Gastroesophageal sphincter (tissue), 4 donors: ENCODE results near the gene ACBD5. TPM values are rescaled to one million over a fixed set of nuclear protein-coding genes. Genes with fewer than 3 reads are reported as not detected.

Experiments used
- ATAC-seq: fragments of 150-250 bp; one replicate; pipeline ENCODE4 v1.9.1; 2016; ENCODE audit warnings: mild to moderate bottlenecking, moderate library complexity
- H3K27ac ChIP-seq, 4 donors: fragments of 200-600 bp; sonication (generic) in 3 of 4; 1 replicate in 3 of 4; 2 replicates in 1 of 4; pipeline ENCODE4 v1.5.1; 2016 to 2019
- H3K27me3 ChIP-seq: fragments of 200-600 bp; sonication (generic); one replicate; pipeline ENCODE4 v1.5.1; 2019
- H3K36me3 ChIP-seq, 2 donors: fragments of 200-600 bp; sonication (generic); one replicate each; pipeline ENCODE4 v1.5.1; 2019; ENCODE audit warnings: control low read depth in 1 of 2
- H3K4me1 ChIP-seq, 3 donors: fragments of 200-600 bp; sonication (generic); 1 replicate in 2 of 3; 2 replicates in 1 of 3; pipeline ENCODE4 v1.5.1; 2016 to 2019; ENCODE audit warnings: control low read depth in 2 of 3
- H3K4me3 ChIP-seq, 2 donors: fragments of 200-600 bp; sonication (generic); one replicate each; pipeline ENCODE4 v1.5.1; 2019; ENCODE audit warnings: mild to moderate bottlenecking in 1 of 2, moderate library complexity in 1 of 2
- H3K9me3 ChIP-seq, 3 donors: fragments of 200-600 bp; sonication (generic); one replicate each; pipeline ENCODE4 v1.5.1; 2017 to 2019; ENCODE audit warnings: control low read depth in 2 of 3
- CTCF ChIP-seq, 4 experiments: fragments of 200-600 bp in 2 of 4; fragments of 450-650 bp in 2 of 4; sonication (generic) in 1 of 4; IDR thresholded peaks; one replicate each; pipeline ENCODE4 v1.5.1; 2017 to 2019; ENCODE audit warnings: antibody characterized with exemption in 4 of 4, mild to moderate bottlenecking in 2 of 4, moderate library complexity in 2 of 4
- EP300 ChIP-seq: sonication (generic); formaldehyde crosslinking; IDR thresholded peaks from one replicate; pipeline ENCODE4 v1.6.1; 2017; ENCODE audit warnings: antibody characterized with exemption, mild to moderate bottlenecking
- POLR2A ChIP-seq, 2 donors: fragments of 450-650 bp; IDR thresholded peaks; one replicate each; pipeline ENCODE4 v1.6.1; 2017; ENCODE audit warnings: antibody characterized with exemption in 2 of 2, mild to moderate bottlenecking in 2 of 2, moderate library complexity in 1 of 2
- POLR2AphosphoS5 ChIP-seq: sonication (generic); formaldehyde crosslinking; IDR thresholded peaks from one replicate; pipeline ENCODE4 v1.6.1; 2017; ENCODE audit warnings: antibody characterized with exemption
- WGBS, 2 donors: methylation state at CpG; one replicate each; pipeline ENCODE4 v1.1.5; 2018; ENCODE audit warnings: low coverage in 1 of 2; 5-methylcytosine and 5-hydroxymethylcytosine counted together
- total RNA-seq, 4 donors: library from RNA; depleted of rRNA; stranded (reverse); fragments of >200 nt; gene quantifications; one replicate each; pipeline ENCODE4 v1.1.0, GENCODE V29; 2016

Gene ACBD5
- total RNA-seq, 4 donors from 2014 or later, result 14.9 to 34.0 (median 20.2) TPM

- Histone ChIP-seq H3K9me3 (no peaks in the 10 kb centered on the region), H3K27me3 (no peaks in the 10 kb centered on the region), H3K4me1 (peaks cover 0 to 58% (median 9%) of the 10 kb centered on the region in 3 donors), H3K36me3 (peaks cover 0 to 8% of the 10 kb centered on the region in 2 donors), H3K27ac (peak overlapping the region in 3 of 4 donors; percentile 96 to 99 (median 98)), H3K4me3 (peak overlapping the region; percentile 84 to 87)
- no peak for TF ChIP-seq POLR2AphosphoS5
- TF ChIP-seq EP300, result no peak
- no peak for TF ChIP-seq CTCF (IDR thresholded peaks at IDR 0.05)
- TF ChIP-seq POLR2A (IDR thresholded peaks at IDR 0.05), result no peak
- 1 to 3% methylated on average over 6 of the region's 6 CpGs for WGBS, 2 donors
- ATAC-seq, result no peak
These were observed 87.3 kb downstream of the ACBD5 start for GRCh38 chr10:27153329-27153728.

DNA sequence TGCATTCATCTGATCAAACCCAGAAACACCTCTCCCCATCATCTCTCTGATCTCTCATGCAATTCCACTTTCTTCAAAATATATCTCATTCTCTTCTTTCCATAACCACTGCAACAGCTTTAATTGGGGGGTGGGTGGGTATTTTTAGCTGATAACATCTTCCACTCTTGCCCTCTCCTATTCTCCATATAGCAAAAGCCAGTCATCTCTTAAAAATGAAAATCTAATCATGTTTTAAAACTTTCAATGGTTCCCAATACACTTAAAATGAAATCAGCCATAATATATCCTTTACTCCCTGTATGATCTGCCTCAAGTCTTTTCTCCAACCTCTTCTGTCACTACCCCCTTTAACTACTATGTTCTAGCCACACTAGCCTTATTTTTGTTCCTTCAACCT, 87.9 kb downstream of the ACBD5 start:
- TF ChIP-seq POLR2A (IDR thresholded peaks at IDR 0.05) (no peak), EP300 (no peak), POLR2AphosphoS5 (no peak), CTCF (IDR thresholded peaks at IDR 0.05) (no peak)
- peak overlapping the region in 1 of 2 donors; percentile 87 for H3K4me3 ChIP-seq
- H3K4me1 ChIP-seq, result peaks cover 0 to 63% (median 9%) of the 10 kb centered on the region in 3 donors
- peaks cover 0 to 12% of the 10 kb centered on the region in 2 donors for H3K36me3 ChIP-seq
- H3K27ac ChIP-seq, result no peak overlapping the region
- H3K27me3 ChIP-seq, result no peaks in the 10 kb centered on the region
- no peak for ATAC-seq
- no peaks in the 10 kb centered on the region for H3K9me3 ChIP-seq

GRCh38 chr10:27150261-27150660, 90.3 kb downstream of the ACBD5 start:
- H3K27me3 ChIP-seq, result no peaks in the 10 kb centered on the region
- peaks cover 0 to 43% (median 9%) of the 10 kb centered on the region in 3 donors for H3K4me1 ChIP-seq
- peaks cover 2 to 36% of the 10 kb centered on the region in 2 donors for H3K36me3 ChIP-seq
- TF ChIP-seq CTCF (IDR thresholded peaks at IDR 0.05), result no peak
- no peak for TF ChIP-seq POLR2A (IDR thresholded peaks at IDR 0.05)
- TF ChIP-seq POLR2AphosphoS5, result no peak
- TF ChIP-seq EP300, result no peak
- no peak overlapping the region for H3K4me3 ChIP-seq
- H3K9me3 ChIP-seq, result no peaks in the 10 kb centered on the region
- no peak overlapping the region for H3K27ac ChIP-seq
- 78 to 86% methylated on average over 1 of the region's 1 CpG for WGBS, 2 donors
- no peak for ATAC-seq

DNA sequence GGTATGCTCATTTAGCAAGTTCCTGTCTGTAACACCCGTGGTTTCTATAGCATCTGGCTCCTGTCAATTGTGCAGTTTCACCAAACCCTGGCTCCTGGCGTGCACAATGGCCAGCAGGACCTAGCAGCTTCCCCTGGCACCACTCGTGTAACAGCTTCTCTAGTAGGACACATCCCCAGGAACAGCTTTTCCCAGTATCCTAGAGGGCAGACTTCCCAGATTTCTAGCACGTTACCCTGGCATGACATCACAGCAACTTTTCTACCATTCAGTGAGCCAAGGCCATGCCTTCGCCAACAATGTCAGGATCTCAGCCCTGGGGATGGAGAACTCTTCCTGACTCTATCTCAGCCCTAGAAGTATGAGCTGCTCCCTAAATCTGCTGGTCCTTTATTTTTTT, 92.9 kb downstream of the ACBD5 start:
- no peak for ATAC-seq
- no peaks in the 10 kb centered on the region for H3K9me3 ChIP-seq
- no peak overlapping the region for H3K4me3 ChIP-seq
- peaks cover 3 to 61% of the 10 kb centered on the region in 2 donors for H3K36me3 ChIP-seq
- H3K27me3 ChIP-seq, result no peaks in the 10 kb centered on the region
- WGBS, 2 donors, result 70 to 72% methylated on average over 2 to 4 of the region's 5 CpGs
- no peak overlapping the region for H3K27ac ChIP-seq
- TF ChIP-seq POLR2AphosphoS5 (no peak), POLR2A (IDR thresholded peaks at IDR 0.05) (no peak), EP300 (no peak), CTCF (IDR thresholded peaks at IDR 0.05) (no peak)
- H3K4me1 ChIP-seq, result peaks cover 0 to 32% (median 6%) of the 10 kb centered on the region in 3 donors

- H3K27ac ChIP-seq, result no peak overlapping the region
- no peaks in the 10 kb centered on the region for H3K9me3 ChIP-seq
- ATAC-seq, result no peak
- TF ChIP-seq CTCF (IDR thresholded peaks at IDR 0.05) (no peak), EP300 (no peak), POLR2AphosphoS5 (no peak), POLR2A (IDR thresholded peaks at IDR 0.05) (no peak)
- peaks cover 0 to 15% (median 0%) of the 10 kb centered on the region in 3 donors for H3K4me1 ChIP-seq
- H3K4me3 ChIP-seq, result no peak overlapping the region
- H3K27me3 ChIP-seq, result no peaks in the 10 kb centered on the region
- H3K36me3 ChIP-seq, result peaks cover 3 to 79% of the 10 kb centered on the region in 2 donors
These were observed 94.7 kb downstream of the ACBD5 start for GRCh38 chr10:27145937-27146336.
